Endodermal cell (in vitro differentiated cells): ENCODE data around the gene RFTN1. TPM values are rescaled to one million over a fixed set of nuclear protein-coding genes. Genes with fewer than 3 reads are reported as not detected.

Source experiments
- DNase-seq: peaks from one replicate; pipeline ENCODE4 v3.0.0-alpha.2; 2017
- H3K27ac ChIP-seq: 2 replicates; pipeline ENCODE4 v1.5.1; 2013; ENCODE audit warnings: mild to moderate bottlenecking, low read depth, low read length, moderate library complexity
- H3K27me3 ChIP-seq: 2 replicates; pipeline ENCODE4 v1.6.1; 2013; ENCODE audit warnings: mild to moderate bottlenecking, low read length, moderate library complexity; ENCODE audit not compliant: insufficient read depth, control insufficient read depth, poor library complexity, severe bottlenecking
- H3K36me3 ChIP-seq: 2 replicates; pipeline ENCODE4 v1.7.0; 2013; ENCODE audit warnings: mild to moderate bottlenecking, low read length, moderate library complexity; ENCODE audit not compliant: control insufficient read depth, insufficient read depth
- H3K4me1 ChIP-seq: one replicate; pipeline ENCODE4 v1.7.0; 2013; ENCODE audit warnings: low read length; ENCODE audit not compliant: control insufficient read depth, insufficient read depth
- H3K4me3 ChIP-seq: 2 replicates; pipeline ENCODE4 v1.5.1; 2013; ENCODE audit warnings: mild to moderate bottlenecking, low read length, moderate library complexity
- H3K9ac ChIP-seq: 2 replicates; pipeline ENCODE4 v1.6.1; 2013; ENCODE audit warnings: mild to moderate bottlenecking, low read length, moderate library complexity; ENCODE audit not compliant: poor library complexity, severe bottlenecking; ENCODE audit errors: extremely low read depth
- H3K9me3 ChIP-seq: 2 replicates; pipeline ENCODE4 v1.6.1; 2013; ENCODE audit warnings: mild to moderate bottlenecking, low read length, moderate library complexity; ENCODE audit not compliant: control insufficient read depth
- H3K27ac Mint-ChIP-seq: 2 replicates; pipeline ENCODE4 v1.8.0; 2020; ENCODE audit warnings: mixed read lengths
- H3K27me3 Mint-ChIP-seq: 2 replicates; pipeline ENCODE4 v1.8.0; 2021; ENCODE audit warnings: mild to moderate bottlenecking, mixed read lengths; ENCODE audit not compliant: insufficient read depth
- H3K36me3 Mint-ChIP-seq: 2 replicates; pipeline ENCODE4 v1.8.0; 2020; ENCODE audit warnings: low read depth, mixed read lengths
- H3K4me1 Mint-ChIP-seq: 2 replicates; pipeline ENCODE4 v1.8.0; 2020; ENCODE audit warnings: mixed read lengths
- H3K4me3 Mint-ChIP-seq: 2 replicates; pipeline ENCODE4 v1.8.0; 2020; ENCODE audit warnings: mild to moderate bottlenecking, moderate library complexity, mixed read lengths
- H3K9me3 Mint-ChIP-seq: 2 replicates; pipeline ENCODE4 v1.8.0; 2020; ENCODE audit warnings: mild to moderate bottlenecking, mixed read lengths
- CTCF ChIP-seq: fragments of 200-600 bp; sonication (generic); conservative IDR thresholded peaks from 2 replicates; pipeline ENCODE4 v1.5.0; 2021; ENCODE audit warnings: antibody characterized with exemption, mild to moderate bottlenecking
- WGBS, 2 experiments: methylation state at CpG; one replicate each; pipeline versions ENCODE4 v1.1.5 to v1.1.7; 2013; ENCODE audit warnings: missing lambda C conversion rate in 2 of 2, mixed read lengths in 1 of 2; ENCODE audit not compliant: insufficient coverage in 1 of 2, insufficient read length in 1 of 2; 5-methylcytosine and 5-hydroxymethylcytosine counted together
- total RNA-seq, 2 donors: library from RNA; stranded (reverse); fragmentation: NEBNext Ultra II Directional in 1 of 2; extraction: Animal tissue kit (Norgen Biotek cat#: 25700) in 1 of 2; gene quantifications; 2 replicates in 1 of 2; 3 replicates in 1 of 2; pipeline ENCODE4 v1.2.1, GENCODE V29; 2021

RFTN1 gene
- total RNA-seq, 2 donors from 2014 or later = 0.80 to 1.1 TPM

DNA sequence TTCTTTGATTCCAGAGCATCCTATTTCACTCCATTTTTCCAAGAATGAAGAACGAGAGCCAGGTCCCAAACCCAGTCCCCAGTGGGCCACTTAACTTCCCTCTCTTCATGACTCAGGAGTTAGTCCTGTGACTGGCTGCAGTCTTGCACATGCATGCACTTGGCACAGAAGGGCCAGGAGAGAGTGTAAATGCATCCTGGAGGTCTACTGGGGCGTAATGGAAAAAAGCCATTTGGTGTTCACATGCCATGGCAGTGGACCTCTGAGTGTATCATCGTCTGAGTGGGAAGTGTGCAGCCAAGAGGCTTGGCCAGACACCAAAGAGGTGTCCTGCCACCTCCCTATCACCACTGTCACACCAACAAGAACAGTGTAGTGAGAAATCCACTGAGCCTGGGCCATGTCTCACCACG lies 15.1 kb upstream of the RFTN1 start:
- H3K4me3 ChIP-seq = no peak overlapping the region
- Mint-ChIP-seq H3K9me3 (no peaks in the 10 kb centered on the region), H3K36me3 (no peaks in the 10 kb centered on the region), H3K27ac (no peak overlapping the region), H3K4me1 (peaks cover 3% of the 10 kb centered on the region), H3K4me3 (no peak overlapping the region), H3K27me3 (peaks cover 7% of the 10 kb centered on the region)
- no peaks in the 10 kb centered on the region for H3K9me3 ChIP-seq
- no peak for TF ChIP-seq CTCF
- DNase-seq = no peak
- H3K36me3 ChIP-seq = no peaks in the 10 kb centered on the region
- H3K27ac ChIP-seq = no peak overlapping the region
- peaks cover under 1% of the 10 kb centered on the region for H3K4me1 ChIP-seq
- H3K27me3 ChIP-seq = no peaks in the 10 kb centered on the region
- 86 to 87% methylated on average over 1 to 4 of the region's 4 CpGs for WGBS, 2 experiments
- no peak overlapping the region for H3K9ac ChIP-seq

GRCh38 chr3:16528106-16528505 lies 14.6 kb upstream of the RFTN1 start:
- 91 to 100% methylated on average over 5 of the region's 5 CpGs for WGBS, 2 experiments
- Mint-ChIP-seq H3K4me3 (no peak overlapping the region), H3K27me3 (peaks cover 7% of the 10 kb centered on the region), H3K27ac (no peak overlapping the region), H3K36me3 (no peaks in the 10 kb centered on the region), H3K9me3 (no peaks in the 10 kb centered on the region), H3K4me1 (no peaks in the 10 kb centered on the region)
- H3K9ac ChIP-seq = no peak overlapping the region
- no peaks in the 10 kb centered on the region for H3K4me1 ChIP-seq
- H3K27ac ChIP-seq = no peak overlapping the region
- no peak overlapping the region for H3K4me3 ChIP-seq
- TF ChIP-seq CTCF = no peak
- H3K9me3 ChIP-seq = no peaks in the 10 kb centered on the region
- no peaks in the 10 kb centered on the region for H3K36me3 ChIP-seq
- no peak for DNase-seq
- no peaks in the 10 kb centered on the region for H3K27me3 ChIP-seq

DNA sequence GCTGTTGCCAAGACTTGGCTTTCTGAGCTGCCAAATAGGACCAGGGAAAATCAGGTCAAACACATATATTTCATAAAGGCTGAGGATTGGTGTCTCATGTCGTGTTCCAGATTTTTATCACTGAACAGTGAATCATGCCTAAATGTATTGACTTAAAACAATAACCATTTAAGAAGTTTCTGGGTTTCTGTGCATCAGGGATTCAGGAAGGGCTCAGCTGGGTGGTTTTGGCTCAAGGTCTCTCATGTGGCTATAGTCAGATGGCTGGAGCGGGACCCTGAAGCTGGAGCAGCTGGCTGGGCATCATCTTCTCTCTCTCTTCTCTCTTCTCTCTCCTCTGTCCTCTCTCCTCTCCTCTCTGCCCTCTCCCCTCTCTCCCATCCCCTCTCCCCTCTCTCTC lies 10.7 kb upstream of the RFTN1 start:
- Histone ChIP-seq H3K27me3 (no peaks in the 10 kb centered on the region), H3K4me3 (no peak overlapping the region), H3K4me1 (no peaks in the 10 kb centered on the region), H3K9ac (no peak overlapping the region), H3K36me3 (no peaks in the 10 kb centered on the region), H3K9me3 (no peaks in the 10 kb centered on the region), H3K27ac (no peak overlapping the region)
- H3K27ac Mint-ChIP-seq = no peak overlapping the region
- no peak for TF ChIP-seq CTCF
- H3K4me3 Mint-ChIP-seq = no peak overlapping the region
- no peak for DNase-seq
- no peaks in the 10 kb centered on the region for H3K9me3 Mint-ChIP-seq
- peaks cover 4% of the 10 kb centered on the region for H3K4me1 Mint-ChIP-seq
- no peaks in the 10 kb centered on the region for H3K36me3 Mint-ChIP-seq
- peaks cover 9% of the 10 kb centered on the region for H3K27me3 Mint-ChIP-seq
- 90% methylated on average over 2 of the region's 2 CpGs; no CpG with 5 or more reads in 1 of the 2 experiments for WGBS, 2 experiments
